ACC112 (cell line): ENCODE measurements around the gene CACNA2D1.

ENCODE experiments used
- H2AFZ ChIP-seq: fragments of 200-600 bp; sonication (generic); one replicate; pipeline ENCODE4 v1.6.0; 2017; ENCODE audit warnings: antibody characterized with exemption, low read length; ENCODE audit not compliant: unreplicated experiment
- H3K27ac ChIP-seq: fragments of 200-600 bp; sonication (generic); 2 replicates; pipeline ENCODE4 v1.5.1; 2014; ENCODE audit warnings: low read depth, mild to moderate bottlenecking, antibody characterized with exemption, low read length, moderate library complexity
- H3K27me3 ChIP-seq: fragments of 200-600 bp; sonication (generic); 2 replicates; pipeline ENCODE4 v1.6.1; 2014; ENCODE audit warnings: mild to moderate bottlenecking, antibody characterized with exemption, low read length, moderate library complexity, mixed read lengths; ENCODE audit not compliant: insufficient read depth
- H3K36me3 ChIP-seq: fragments of 200-600 bp; sonication (generic); 2 replicates; pipeline ENCODE4 v1.6.1; 2016; ENCODE audit warnings: mild to moderate bottlenecking, antibody characterized with exemption, low read length, moderate library complexity, mixed read lengths; ENCODE audit not compliant: insufficient read depth
- H3K4me1 ChIP-seq: fragments of 200-600 bp; sonication (generic); one replicate; pipeline ENCODE4 v1.6.1; 2016; ENCODE audit warnings: low read length, mixed read lengths; ENCODE audit not compliant: insufficient read depth, unreplicated experiment, control insufficient read depth
- H3K4me3 ChIP-seq: fragments of 200-600 bp; sonication (generic); 2 replicates; pipeline ENCODE4 v1.5.1; 2014; ENCODE audit warnings: mild to moderate bottlenecking, low read depth, low read length
- H3K79me2 ChIP-seq: fragments of 200-600 bp; sonication (generic); one replicate; pipeline ENCODE4 v1.6.0; 2016; ENCODE audit warnings: low read length; ENCODE audit not compliant: control insufficient read depth, unreplicated experiment, insufficient read depth

Gene CACNA2D1

GRCh38 chr7:82235713-82236112 lies 207.9 kb downstream of the CACNA2D1 start:
- H3K36me3 ChIP-seq: no peaks in the 10 kb centered on the region
- H3K27me3 ChIP-seq: no peaks in the 10 kb centered on the region
- H2AFZ ChIP-seq: no peak overlapping the region
- no peaks in the 10 kb centered on the region for H3K79me2 ChIP-seq
- no peak overlapping the region for H3K27ac ChIP-seq
- H3K4me1 ChIP-seq: no peaks in the 10 kb centered on the region
- no peak overlapping the region for H3K4me3 ChIP-seq

GRCh38 chr7:82234457-82235049 lies 209.0 kb downstream of the CACNA2D1 start:
- no peaks in the 10 kb centered on the region for H3K27me3 ChIP-seq
- peak overlapping the region; percentile 0 for H2AFZ ChIP-seq
- H3K27ac ChIP-seq: no peak overlapping the region
- no peak overlapping the region for H3K4me3 ChIP-seq
- H3K79me2 ChIP-seq: no peaks in the 10 kb centered on the region
- no peaks in the 10 kb centered on the region for H3K36me3 ChIP-seq
- H3K4me1 ChIP-seq: no peaks in the 10 kb centered on the region

DNA sequence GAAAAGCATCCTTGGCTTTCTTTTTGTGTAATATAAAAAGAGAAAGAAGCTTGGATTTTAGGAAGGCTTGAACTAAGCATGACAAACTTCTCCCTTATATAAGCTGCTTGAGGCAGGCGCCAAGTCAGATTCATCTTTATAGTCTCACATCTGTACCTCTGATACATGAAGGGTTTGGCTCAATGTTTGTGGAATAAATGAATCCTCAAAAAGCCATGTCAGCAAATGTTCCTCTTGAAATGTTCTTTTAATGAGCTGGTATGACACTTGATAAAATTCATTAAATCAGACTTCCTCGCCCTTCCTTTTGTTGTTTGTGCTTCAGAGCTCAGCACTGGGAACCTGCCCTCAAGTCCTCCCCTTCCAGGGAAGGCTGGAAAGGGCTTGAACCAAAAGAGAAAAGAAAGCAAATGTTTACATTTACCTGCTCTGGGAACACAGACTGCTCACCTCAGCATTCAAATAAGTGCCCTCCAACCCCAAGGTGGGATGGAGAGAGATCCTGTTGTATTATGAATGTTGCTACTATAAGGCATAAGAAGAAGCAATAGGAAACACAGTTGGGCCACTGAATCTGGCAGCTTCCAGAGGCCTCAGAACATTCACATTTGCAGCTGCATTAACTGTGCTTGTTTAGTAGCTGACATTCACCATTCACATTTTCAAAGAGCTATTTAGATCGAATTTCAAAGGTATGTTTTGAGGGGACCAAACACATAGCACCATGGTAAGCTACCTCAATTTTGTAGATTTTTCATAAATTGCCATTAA lies 212.6 kb downstream of the CACNA2D1 start:
- no peaks in the 10 kb centered on the region for H3K36me3 ChIP-seq
- no peak overlapping the region for H2AFZ ChIP-seq
- H3K4me3 ChIP-seq: no peak overlapping the region
- H3K4me1 ChIP-seq: no peaks in the 10 kb centered on the region
- no peaks in the 10 kb centered on the region for H3K79me2 ChIP-seq
- no peak overlapping the region for H3K27ac ChIP-seq
- H3K27me3 ChIP-seq: no peaks in the 10 kb centered on the region

GRCh38 chr7:82229164-82229563 lies 214.4 kb downstream of the CACNA2D1 start:
- Histone ChIP-seq H2AFZ (no peak overlapping the region), H3K27ac (no peak overlapping the region), H3K4me1 (no peaks in the 10 kb centered on the region), H3K27me3 (no peaks in the 10 kb centered on the region), H3K4me3 (no peak overlapping the region), H3K36me3 (no peaks in the 10 kb centered on the region), H3K79me2 (no peaks in the 10 kb centered on the region)

DNA sequence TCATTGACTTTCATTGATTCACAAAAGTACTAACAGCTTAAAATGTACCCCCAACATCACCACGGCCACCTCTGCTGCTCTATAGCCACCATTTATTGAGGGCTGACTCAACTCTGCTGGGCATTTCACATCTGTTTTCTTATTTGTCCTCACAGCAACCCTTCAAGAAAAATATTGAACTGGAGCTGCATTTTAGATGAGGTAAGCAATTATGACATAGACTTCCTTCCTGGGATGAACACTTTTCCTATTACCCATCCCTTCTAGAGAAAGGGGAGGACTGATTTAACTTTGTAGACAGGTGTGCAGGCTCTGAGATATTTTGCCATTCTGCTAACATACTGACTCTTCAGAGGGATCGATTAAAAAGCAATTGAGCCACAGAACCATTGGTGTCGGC lies 217.4 kb downstream of the CACNA2D1 start:
- H3K4me3 ChIP-seq: no peak overlapping the region
- H3K4me1 ChIP-seq: no peaks in the 10 kb centered on the region
- H2AFZ ChIP-seq: no peak overlapping the region
- H3K79me2 ChIP-seq: no peaks in the 10 kb centered on the region
- no peaks in the 10 kb centered on the region for H3K27me3 ChIP-seq
- H3K27ac ChIP-seq: no peak overlapping the region
- no peaks in the 10 kb centered on the region for H3K36me3 ChIP-seq

DNA sequence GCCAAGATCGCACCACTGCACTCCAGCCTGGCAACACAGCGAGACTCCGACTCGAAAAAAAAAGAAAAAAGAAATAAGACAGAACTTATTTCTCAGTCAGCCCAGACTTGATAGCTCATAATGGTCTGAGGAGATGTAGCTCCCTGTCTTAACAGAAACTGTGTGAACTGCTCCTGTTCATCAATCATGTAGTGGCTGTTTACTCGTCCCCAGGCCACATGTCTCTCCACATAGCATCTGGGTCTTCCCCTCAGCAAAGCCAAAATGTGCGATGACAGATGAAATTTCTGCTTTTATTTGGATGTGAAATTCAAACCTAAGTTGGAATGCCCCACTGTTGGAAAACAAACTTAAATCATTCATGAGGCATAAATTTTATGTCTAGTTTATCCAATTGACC lies 219.0 kb downstream of the CACNA2D1 start:
- Histone ChIP-seq H3K4me1 (no peaks in the 10 kb centered on the region), H3K27me3 (no peaks in the 10 kb centered on the region), H3K79me2 (no peaks in the 10 kb centered on the region), H2AFZ (no peak overlapping the region), H3K4me3 (no peak overlapping the region), H3K27ac (no peak overlapping the region), H3K36me3 (no peaks in the 10 kb centered on the region)

GRCh38 chr7:82223580-82223979 lies 220.0 kb downstream of the CACNA2D1 start:
- Histone ChIP-seq H3K27me3 (no peaks in the 10 kb centered on the region), H3K27ac (no peak overlapping the region), H3K79me2 (no peaks in the 10 kb centered on the region), H3K4me1 (no peaks in the 10 kb centered on the region), H3K4me3 (no peak overlapping the region), H2AFZ (no peak overlapping the region), H3K36me3 (no peaks in the 10 kb centered on the region)

DNA sequence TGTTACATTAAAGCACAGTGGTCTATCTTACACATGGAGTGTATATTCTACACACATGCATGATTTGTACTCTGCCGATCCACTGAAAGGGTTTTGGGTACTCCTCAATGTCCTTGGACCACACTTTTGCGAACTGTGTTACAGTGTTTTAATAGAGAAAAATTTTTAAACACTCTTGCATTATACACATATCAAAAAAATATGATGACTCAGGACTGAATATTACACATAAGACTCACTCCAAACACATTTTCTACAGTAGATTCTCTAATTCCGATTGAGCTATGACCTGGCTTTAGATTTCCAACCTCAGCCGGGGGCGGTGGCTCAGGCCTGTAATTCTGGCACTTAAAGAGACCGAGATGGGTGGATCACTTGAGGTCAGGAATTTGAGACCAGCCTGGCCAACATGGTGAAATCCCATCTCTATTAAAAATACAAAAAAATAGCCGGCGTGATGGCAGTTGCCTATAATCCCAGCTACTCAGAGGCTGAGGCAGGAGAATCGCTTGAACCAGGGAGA lies 222.4 kb downstream of the CACNA2D1 start:
- Histone ChIP-seq H3K27me3 (no peaks in the 10 kb centered on the region), H3K4me1 (no peaks in the 10 kb centered on the region)

DNA sequence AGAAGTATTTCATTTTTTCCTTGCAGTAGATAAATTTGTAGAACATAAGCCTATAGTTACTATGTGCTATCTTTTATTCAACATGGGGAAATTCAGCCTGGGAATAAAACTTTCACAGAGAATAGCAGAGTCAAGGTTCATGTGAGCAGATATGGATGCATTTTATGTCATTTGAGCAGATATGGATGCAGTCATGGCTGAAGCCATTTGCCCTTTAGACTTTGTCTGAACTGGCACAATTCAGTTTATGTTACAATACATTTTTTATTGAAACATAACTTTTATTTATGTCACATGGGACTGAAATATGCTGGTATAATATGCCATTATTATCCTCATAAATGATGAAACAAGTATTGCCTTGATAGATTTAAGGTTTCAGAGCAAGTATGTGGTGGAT lies 231.1 kb downstream of the CACNA2D1 start:
- Histone ChIP-seq H3K4me1 (no peaks in the 10 kb centered on the region), H3K79me2 (no peaks in the 10 kb centered on the region), H2AFZ (no peak overlapping the region), H3K27ac (no peak overlapping the region), H3K36me3 (peaks cover 4% of the 10 kb centered on the region; the same call in 1 of the 2 replicates), H3K4me3 (no peak overlapping the region), H3K27me3 (no peaks in the 10 kb centered on the region)

More for the DNA sequence above, 222.4 kb downstream of the CACNA2D1 start:
- Histone ChIP-seq H3K79me2 (no peaks in the 10 kb centered on the region), H3K27ac (no peak overlapping the region), H3K36me3 (no peaks in the 10 kb centered on the region), H3K4me3 (no peak overlapping the region), H2AFZ (no peak overlapping the region)

GRCh38 chr7:82211333-82211732 lies 232.2 kb downstream of the CACNA2D1 start:
- Histone ChIP-seq H2AFZ (no peak overlapping the region), H3K27me3 (no peaks in the 10 kb centered on the region), H3K79me2 (no peaks in the 10 kb centered on the region), H3K27ac (no peak overlapping the region), H3K4me3 (no peak overlapping the region), H3K4me1 (no peaks in the 10 kb centered on the region), H3K36me3 (peaks cover 4% of the 10 kb centered on the region; the same call in 1 of the 2 replicates)
